ENCODE measurements around the gene DTD1.

DTD1 gene

GRCh38 chr20:18721551-18722115, 133.8 kb downstream of the DTD1 start:
- Histone ChIP-seq H3K4me2 (ENCODE audit: low read depth, low read length, poor library complexity, severe bottlenecking) (no peak overlapping the region), H3K36me3 (ENCODE audit: low read length) (no peaks in the 10 kb centered on the region), H3F3A (ENCODE audit: insufficient read depth) (no peaks in the 10 kb centered on the region), H2AFZ (ENCODE audit: low read depth, low read length, severe bottlenecking) (no peak overlapping the region), H3K4me3 (ENCODE audit: insufficient read depth, low read length, poor library complexity, severe bottlenecking) (no peak overlapping the region), H3K9me2 (replicated peaks; ENCODE audit: insufficient read depth, low read length) (no peaks in the 10 kb centered on the region), H3K9me3 (ENCODE audit: insufficient read depth, low read length) (no peaks in the 10 kb centered on the region), H3K79me2 (ENCODE audit: insufficient read depth, low read length) (no peaks in the 10 kb centered on the region), H3K27me3 (ENCODE audit: low read length) (no peaks in the 10 kb centered on the region), H3K9ac (ENCODE audit: low read length) (no peak overlapping the region), H4K20me1 (ENCODE audit: low read depth, low read length) (no peaks in the 10 kb centered on the region; the same call in 1 of the 2 replicates), H3K27ac (ENCODE audit: low read depth, low read length) (no peak overlapping the region)
- no peak for TF ChIP-seq CTCF (IDR thresholded peaks at IDR 0.05; ENCODE audit: insufficient read depth, low read length, poor library complexity, severe bottlenecking)
- TF ChIP-seq EZH2phosphoT487 (conservative IDR thresholded peaks at IDR 0.05; ENCODE audit: low read length), result no peak

- no peak overlapping the region for H3K4me3 ChIP-seq (ENCODE audit: insufficient read depth, low read length, poor library complexity, severe bottlenecking)
- no peaks in the 10 kb centered on the region for H3F3A ChIP-seq (ENCODE audit: insufficient read depth)
- no peak for TF ChIP-seq CTCF (IDR thresholded peaks at IDR 0.05; ENCODE audit: insufficient read depth, low read length, poor library complexity, severe bottlenecking)
- TF ChIP-seq EZH2phosphoT487 (conservative IDR thresholded peaks at IDR 0.05; ENCODE audit: low read length), result no peak
- no peaks in the 10 kb centered on the region for H3K9me3 ChIP-seq (ENCODE audit: insufficient read depth, low read length)
- H3K27me3 ChIP-seq (ENCODE audit: low read length), result no peaks in the 10 kb centered on the region
- no peaks in the 10 kb centered on the region; the same call in 1 of the 2 replicates for H4K20me1 ChIP-seq (ENCODE audit: low read depth, low read length)
- H3K27ac ChIP-seq (ENCODE audit: low read depth, low read length), result no peak overlapping the region
- H3K36me3 ChIP-seq (ENCODE audit: low read length), result no peaks in the 10 kb centered on the region
- no peaks in the 10 kb centered on the region for H3K9me2 ChIP-seq (replicated peaks; ENCODE audit: insufficient read depth, low read length)
- no peak overlapping the region for H3K4me2 ChIP-seq (ENCODE audit: low read depth, low read length, poor library complexity, severe bottlenecking)
- no peak overlapping the region for H2AFZ ChIP-seq (ENCODE audit: low read depth, low read length, severe bottlenecking)
- no peaks in the 10 kb centered on the region for H3K79me2 ChIP-seq (ENCODE audit: insufficient read depth, low read length)
- H3K9ac ChIP-seq (ENCODE audit: low read length), result no peak overlapping the region
Observed at GRCh38 chr20:18722371-18722770, 134.5 kb downstream of the DTD1 start.

GRCh38 chr20:18724077-18724476, 136.2 kb downstream of the DTD1 start:
- Histone ChIP-seq H3K4me2 (ENCODE audit: low read depth, low read length, poor library complexity, severe bottlenecking) (no peak overlapping the region), H3K9me2 (replicated peaks; ENCODE audit: insufficient read depth, low read length) (no peaks in the 10 kb centered on the region), H3K27me3 (ENCODE audit: low read length) (no peaks in the 10 kb centered on the region), H2AFZ (ENCODE audit: low read depth, low read length, severe bottlenecking) (no peak overlapping the region), H3K9ac (ENCODE audit: low read length) (no peak overlapping the region), H3K9me3 (ENCODE audit: insufficient read depth, low read length) (no peaks in the 10 kb centered on the region), H4K20me1 (ENCODE audit: low read depth, low read length) (no peaks in the 10 kb centered on the region; the same call in 1 of the 2 replicates), H3K4me3 (ENCODE audit: insufficient read depth, low read length, poor library complexity, severe bottlenecking) (no peak overlapping the region), H3K36me3 (ENCODE audit: low read length) (no peaks in the 10 kb centered on the region), H3K79me2 (ENCODE audit: insufficient read depth, low read length) (no peaks in the 10 kb centered on the region), H3F3A (ENCODE audit: insufficient read depth) (no peaks in the 10 kb centered on the region), H3K27ac (ENCODE audit: low read depth, low read length) (no peak overlapping the region)
- TF ChIP-seq EZH2phosphoT487 (conservative IDR thresholded peaks at IDR 0.05; ENCODE audit: low read length), result no peak
- TF ChIP-seq CTCF (IDR thresholded peaks at IDR 0.05; ENCODE audit: insufficient read depth, low read length, poor library complexity, severe bottlenecking), result no peak

Measured in SU-DHL-6 (cell line).